HG03575 (cell line): ENCODE results near the gene NFATC3.

Source experiments
- ATAC-seq: cut with Tn5 transposase; IDR thresholded peaks from one replicate; pipeline ENCODE4 v1.9.1; 2021; ENCODE audit not compliant: unreplicated experiment, insufficient number of reproducible peaks, low FRiP score; ENCODE audit errors: extremely low read depth

The NFATC3 gene

DNA sequence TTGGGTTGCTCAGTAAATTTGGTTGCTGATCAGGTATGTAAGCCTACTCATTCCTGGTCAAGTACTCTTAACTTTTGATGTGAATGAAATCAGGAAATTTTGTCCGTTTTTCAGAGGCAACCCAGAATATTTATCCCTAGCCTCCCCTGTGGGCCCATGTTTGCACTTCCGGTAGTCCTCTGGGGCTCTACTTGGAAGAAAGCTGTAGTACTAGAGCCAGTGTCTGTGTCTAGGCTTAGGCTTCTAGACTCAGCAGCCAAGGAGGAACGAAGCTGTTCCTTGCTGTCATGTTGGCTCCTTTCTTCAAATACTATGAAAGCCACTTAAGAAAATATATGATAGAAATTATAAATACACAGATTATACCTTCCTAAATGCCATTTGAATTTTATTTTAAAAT lies 129.6 kb downstream of the NFATC3 start:
- ATAC-seq: no peak

DNA sequence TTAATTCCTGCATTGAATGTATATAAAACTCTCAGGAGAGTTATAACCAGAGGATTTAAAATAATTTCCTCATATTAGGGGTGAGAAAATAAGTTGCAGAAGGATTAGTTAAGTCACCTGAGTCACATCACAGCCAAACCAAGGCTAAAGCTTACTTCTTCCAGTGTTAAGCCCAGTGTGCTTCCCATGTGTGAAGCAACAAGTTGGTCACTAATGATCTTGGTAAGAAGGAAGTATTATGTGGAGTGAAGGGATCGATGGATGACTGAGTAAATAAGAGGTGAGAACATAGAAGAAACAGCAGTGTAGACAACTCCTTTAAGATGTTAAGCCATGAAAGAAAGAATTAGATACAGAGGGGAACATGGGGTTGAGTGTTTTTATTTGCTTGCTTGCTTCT lies 130.1 kb downstream of the NFATC3 start:
- no peak for ATAC-seq

DNA sequence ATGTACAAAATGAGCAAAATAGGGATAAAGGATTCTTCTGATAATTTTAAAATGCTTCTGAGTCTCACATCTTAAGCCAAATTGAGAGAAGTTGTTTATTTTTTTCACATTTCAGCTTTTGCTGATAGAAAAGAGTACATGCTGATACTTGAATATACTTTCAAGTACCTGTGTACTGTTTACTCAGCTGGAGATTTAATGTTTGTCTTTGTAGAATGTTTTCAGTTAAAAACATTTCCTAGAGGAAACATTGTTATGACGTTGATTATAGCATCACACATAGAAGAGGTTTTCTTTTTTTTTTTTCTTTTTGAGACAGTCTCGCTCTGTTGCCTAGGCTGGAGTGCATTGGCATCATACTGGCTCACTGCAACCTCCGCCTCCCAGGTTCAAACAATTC lies 131.1 kb downstream of the NFATC3 start:
- no peak for ATAC-seq

DNA sequence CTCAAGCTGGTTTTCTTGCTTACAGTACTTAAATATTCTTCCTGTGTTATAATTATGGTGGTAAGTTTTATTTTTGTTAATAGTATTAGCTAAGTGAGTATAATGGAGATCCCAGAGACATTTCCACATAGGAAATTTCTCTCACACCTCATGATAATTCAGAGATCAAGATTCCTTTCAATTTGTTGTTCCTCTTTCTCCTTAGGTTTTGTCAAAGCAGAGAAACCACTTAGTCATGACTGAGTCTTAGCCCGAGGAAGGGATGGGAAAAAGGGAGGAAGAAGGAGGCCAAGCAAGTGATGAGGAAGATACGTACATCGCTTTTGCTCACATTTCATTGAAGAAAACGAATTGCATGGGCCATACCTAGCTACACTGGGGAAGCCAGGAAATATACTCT lies 132.3 kb downstream of the NFATC3 start:
- no peak for ATAC-seq

DNA sequence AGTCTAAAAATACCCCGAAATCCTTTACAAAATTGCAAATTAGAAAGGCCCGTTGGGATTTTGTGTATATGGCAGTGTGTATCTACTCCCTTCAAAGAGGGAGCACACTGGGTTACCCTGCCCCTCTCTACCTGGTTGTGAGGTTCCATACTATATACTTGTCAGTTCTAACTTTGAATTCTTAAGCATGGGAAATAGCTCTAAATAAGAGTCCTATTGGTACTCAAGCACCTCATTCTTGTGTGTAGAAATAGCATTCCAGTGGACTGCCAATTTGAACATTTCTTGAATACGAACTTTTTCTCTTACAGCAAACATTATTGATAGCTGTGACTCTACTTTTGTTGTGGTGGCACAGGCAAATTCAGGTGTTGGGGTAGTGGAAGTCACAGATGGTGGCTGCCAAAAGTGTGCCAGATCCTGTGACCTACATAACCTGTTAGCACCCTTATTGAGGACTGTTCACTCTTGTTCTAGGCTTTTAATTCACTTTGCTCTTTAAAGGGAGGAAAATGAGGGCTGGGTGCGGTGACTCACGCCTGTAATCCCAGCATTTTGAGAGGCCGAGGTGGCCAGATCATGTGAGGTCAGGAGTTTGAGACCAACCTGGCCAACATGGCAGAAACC lies 134.7 kb downstream of the NFATC3 start:
- ATAC-seq: no peak

DNA sequence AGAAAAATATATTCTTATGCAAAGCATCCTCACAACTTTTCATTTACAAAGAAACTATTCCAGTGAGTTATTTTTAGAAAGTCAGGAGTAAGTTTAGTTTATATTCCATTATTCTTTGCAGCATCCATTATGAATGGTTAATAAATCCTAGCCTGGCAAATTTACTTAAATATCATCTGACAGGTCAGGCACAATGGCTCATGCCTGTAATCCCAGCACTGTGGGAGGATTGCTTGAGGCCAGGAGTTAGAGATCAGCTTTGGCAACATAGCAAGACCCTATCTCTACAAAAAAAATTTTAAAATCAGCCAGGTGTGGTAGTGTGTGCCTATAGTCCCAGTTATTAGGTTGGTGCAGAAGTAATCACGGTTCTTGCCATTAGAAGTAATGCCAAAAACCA lies 137.9 kb downstream of the NFATC3 start:
- no peak for ATAC-seq

DNA sequence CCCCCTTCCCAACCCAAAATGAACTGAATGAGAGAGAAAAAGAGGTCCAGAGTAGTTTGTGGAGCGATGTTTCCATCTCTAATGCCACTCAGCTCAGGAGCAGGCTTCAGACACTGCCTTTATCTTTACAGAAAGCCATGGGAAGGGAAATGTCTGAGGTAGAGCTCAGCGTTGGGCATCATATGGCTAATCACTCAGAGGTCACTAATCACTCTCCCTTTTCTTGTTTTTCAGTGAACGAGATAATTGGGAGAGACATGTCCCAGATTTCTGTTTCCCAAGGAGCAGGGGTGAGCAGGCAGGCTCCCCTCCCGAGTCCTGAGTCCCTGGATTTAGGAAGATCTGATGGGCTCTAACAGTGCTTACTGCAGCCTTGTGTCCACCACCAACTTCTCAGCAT lies 140.9 kb downstream of the NFATC3 start:
- no peak for ATAC-seq

DNA sequence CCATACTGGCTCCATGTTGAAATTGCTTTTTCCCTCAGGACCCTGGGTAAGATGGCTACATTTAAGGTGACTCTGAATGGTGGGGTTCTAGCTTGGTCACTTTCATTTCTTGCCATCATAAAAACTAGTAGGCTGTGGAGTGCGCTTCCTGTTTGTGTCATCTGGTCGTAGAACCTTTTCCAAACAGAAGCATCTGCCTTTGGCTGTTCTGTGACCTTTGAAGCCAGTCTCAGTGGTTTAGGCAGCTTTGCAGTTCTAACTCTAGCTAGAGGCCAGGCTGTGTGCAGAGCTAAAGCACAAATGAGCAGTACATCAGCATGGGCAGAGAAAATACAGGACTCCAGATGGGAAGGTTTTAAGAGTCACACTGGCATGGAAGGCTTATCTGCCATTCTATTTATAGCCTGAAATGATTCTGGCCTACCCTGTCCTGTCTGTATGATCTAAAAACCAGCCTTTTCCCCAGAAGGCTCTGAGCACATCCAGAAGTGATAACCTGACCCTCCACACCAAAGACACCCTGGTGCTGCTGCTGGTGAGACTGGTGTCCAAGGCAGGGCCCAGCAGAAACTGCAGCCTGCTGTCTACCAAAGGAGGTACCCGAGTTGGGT lies 142.1 kb downstream of the NFATC3 start:
- no peak for ATAC-seq

DNA sequence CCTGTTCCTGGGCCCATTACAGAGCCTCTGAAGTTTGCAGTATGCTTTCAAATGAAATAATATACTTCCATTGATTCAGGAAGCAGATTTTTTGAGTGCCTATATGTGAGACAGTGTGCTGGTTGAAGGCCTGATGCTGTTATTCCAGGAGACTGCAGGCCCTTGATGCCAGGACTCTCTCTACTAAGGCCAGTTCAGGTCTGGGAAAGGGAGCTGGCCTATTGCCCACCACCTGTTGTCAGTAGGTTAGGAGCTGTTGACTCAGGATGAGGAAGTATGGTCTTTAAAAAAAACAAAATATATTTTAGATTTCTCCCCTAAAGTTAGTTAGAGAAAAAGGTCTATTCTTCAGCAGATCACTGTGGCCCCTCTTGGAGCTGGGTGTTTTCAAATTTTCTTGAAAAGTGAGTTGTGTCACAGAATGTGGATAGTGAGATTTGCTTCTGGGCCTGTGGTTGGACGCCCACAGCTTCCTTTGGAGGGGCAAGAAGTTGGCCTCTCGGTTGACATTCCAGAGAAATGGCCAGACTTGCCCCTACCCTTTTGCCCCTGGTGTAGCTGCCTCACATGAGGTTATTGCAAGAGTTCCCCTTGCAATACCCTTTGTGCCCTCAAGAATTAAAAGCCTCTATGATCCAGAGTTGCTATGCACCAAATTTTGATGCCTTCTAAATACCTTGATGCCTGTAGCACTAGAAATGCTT lies 142.8 kb downstream of the NFATC3 start:
- ATAC-seq: no peak

DNA sequence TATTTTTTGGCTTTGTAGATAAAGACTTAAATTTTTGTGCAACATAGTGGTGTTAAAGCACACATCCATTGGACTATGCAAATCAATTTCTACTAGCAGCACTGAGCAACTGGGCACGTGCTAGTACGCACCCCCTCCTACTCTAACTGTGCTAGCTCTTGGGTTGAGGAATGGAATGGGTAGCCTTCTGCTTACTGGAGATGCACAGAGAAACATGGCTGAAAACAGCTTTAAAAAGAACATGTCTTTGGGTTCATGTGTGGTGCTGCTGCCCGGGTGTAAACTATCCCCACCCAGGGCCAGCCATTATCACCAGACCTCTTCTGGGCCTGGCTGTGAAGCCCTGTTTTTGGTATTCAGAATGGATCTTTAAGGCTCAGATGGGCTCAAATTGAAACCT lies 143.5 kb downstream of the NFATC3 start:
- ATAC-seq: no peak

DNA sequence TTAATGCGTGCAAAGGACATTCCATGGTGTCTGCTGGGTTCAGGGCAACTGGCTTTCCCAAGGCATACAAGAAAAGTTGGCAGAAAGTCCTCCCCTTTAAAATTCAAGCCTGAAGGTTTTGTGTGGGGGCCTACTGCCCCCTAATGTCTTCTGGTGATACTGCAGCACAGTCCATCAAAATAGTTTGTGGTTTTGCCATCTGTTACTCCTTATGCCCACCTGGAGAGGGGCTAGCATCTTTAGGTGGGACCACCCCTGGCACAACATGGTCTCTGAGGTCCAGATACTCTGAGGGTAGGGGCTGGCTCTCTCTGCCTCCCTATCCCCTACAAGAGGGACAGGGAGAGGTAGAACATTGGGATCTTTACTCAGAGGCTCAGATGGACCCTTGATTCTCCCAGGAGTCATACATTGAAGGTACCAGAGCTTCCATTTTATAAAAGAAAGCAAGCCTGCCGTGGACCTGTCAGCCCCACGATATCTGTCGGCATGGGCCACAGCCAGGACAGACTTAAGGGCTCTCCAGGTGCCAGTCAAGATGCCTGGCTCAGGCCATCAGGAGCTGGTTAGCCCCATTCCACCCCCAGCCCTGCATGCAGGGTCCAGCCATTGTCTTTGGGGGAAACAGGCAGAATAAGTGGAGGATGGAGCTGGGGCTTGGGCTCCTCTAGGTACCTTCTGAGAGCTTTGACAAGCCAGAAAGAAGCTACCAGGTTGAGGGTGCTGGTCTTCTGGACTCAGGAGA lies 144.4 kb downstream of the NFATC3 start:
- ATAC-seq: no peak

DNA sequence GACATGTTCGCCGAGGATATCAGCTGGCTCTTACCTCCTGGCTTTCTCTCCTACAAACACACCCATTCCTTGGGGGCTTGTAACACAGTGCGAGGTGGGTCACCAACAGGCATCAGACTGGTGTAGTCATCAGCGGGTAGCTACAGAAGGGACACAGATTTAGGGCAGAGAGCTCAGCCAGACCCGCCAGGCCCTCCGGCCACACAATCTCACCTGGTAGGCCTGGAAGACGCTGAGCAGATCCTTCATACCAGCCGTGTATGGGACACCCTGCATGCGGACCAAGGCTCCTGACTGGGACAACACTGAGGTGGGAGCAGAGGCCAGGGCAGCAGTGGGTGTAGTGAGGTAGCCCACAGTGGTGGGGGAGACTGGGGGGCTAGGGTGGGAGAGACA lies 145.0 kb downstream of the NFATC3 start:
- ATAC-seq: no peak

DNA sequence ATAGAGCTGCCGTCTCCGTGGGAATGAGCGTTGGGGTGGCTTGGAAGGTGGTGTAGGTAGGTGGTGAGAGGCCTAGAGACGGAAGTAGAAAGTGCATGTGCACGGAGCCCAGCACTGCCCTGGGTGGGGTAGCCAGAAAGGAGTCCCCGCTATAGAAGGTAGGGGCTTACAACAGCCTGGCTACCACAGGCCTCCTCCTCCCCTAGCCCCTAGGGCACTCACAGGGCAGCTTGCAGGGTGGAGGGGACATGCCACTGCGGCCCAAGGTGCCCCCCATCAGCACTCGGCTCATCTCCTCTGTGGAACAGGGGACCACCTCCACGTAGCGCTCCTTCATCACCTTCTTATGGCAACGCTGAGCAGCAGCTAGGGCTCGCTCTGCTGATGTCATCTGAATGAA lies 145.8 kb downstream of the NFATC3 start:
- no peak for ATAC-seq

DNA sequence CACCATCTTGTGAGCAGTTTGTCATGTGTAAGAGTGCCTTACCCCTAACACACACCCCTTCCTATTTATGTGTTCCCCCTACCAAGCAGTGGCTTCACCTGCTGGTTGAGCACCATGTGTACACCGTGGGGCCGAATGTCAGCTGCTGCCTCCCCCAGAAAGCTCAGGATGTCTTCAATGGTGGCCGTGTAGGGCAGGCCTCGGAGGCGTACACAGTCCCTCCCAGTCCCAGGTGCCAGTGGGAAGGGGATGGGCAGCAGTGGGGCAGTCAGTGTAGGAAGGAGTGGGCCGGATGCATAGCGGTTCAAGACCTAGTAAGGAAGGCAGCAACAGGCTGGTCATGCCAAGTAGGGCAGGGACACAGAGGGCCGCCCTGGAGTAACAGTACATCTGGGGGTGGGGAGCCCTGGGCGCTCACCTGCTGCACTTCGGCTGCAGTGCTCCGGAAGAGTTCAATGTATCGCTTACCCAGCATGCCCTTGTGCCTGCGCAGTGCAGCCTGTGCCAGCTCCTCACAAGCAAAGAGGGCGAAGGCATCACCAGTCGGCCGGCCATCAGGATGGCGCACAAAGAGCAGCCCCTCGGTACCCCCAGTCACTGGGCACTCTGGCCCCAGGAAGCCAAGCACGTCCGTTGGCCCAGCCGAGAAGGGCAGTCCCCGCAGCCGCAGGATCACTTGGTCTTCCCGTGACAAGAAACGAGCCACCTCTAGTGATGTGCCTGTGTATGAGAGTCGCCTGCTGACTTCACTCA lies 146.4 kb downstream of the NFATC3 start:
- ATAC-seq: no peak

DNA sequence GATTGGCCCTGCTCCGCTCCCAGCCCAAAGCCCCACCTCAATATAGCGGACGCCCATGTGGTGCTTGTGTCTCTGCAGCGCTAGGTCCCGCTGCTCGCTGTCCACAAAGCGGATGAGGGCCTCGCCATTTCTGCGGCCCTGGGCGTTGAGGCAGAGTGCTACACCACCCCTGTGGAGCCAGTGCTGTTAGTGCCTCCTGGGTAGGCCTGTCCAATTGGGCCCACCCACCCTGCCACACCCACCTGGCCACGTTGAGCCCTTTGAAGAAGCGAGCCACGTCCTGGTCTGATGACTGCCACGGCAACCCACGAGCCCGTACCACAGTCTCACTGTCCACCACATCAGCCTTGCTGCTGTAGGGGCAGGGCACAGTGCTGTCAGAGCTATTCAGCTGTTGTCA lies 147.2 kb downstream of the NFATC3 start:
- no peak for ATAC-seq

DNA sequence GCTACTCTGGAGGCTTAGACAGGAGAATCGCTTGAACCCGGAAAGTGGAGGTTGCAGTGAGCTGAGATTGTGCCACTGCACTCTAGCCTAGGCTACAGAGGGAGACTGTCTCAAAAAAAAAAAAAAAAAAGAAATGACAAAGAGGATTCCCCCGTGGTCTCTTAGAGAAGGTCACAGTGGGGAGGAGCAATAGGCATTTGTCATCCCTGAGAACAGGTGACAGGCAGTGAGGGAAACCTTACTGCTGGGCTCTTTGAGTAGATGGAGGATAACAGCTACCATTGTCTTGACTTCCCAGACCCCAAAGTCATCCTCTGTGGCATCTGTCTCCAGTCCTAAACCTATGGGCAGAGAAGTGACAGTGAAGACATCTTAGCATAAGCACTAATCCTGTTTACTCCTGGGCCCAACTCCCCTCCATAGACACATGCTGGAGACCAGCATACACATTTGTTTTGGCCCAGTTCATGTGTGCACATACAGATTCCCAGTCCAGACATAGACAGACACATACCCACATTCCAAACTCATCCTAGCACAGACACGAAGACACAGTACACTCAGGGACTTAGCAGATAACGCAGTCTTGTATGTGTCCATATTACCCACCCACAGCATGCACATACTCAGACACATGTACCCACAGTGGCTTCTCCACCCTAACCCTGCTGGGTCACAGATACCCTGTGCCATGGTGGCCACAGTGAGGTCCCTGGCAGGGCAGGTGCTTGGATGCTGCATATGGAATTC lies 148.1 kb downstream of the NFATC3 start:
- ATAC-seq: no peak

DNA sequence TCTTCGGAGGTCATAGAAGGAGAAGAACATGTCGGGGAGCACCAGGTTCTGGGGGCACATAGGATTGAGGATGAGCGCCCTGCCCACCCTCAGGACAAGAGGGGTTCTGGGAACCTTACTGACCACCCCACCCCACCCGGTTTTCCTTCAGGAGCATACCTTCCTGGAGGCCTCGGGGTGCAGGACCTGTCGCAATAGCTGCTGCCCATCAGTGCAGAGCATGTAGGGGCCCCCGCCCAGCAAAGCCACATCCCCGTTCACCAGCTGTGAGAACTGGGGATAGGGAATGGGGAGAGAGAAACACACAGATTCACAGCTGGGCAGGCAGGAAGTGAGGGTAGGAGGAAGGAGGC lies 148.6 kb downstream of the NFATC3 start:
- no peak for ATAC-seq

DNA sequence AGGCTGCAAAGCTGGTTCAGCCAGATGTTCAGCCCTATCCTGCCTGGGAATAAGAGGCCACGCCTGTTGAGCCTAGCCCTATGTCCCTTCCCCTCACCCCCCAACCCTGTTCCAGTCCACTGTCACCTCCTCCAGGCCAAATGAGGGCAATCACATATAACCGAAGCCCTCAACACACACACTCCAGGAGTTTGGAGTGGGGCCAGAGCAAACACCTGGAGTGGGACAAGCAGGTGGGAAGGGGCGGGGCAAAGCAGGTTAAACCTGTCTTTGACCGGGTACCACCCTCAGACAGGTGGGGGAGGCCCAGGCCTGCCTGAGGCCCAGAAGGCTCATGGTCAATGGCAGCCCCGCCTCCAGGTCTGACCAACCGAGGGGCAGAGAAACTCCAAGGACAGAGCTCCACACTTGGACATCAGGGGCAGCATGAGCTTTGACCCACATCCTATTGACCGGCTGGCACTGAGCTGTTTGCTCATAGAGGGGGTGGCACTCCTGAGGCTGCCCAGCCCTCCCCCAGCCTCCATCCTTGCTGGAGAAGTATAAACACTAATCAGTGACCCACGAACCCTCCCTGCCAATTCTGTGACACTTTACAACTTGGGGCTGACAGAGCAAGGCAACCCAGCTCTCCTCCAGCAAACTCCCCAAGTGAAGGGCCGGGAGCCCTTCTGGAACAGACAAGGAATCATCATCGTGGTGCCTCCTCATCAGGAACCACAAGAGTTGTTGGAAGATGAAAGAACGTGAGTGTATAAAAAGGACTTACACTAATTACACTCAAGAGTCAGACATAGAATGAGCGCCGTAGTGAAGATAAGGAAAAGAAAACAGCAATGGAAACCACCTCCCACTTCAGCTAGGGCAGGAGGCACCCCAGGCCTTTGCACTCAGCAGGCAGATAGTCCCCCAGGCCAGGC lies 149.3 kb downstream of the NFATC3 start:
- no peak for ATAC-seq
